CD4-positive, CD25-positive, alpha-beta regulatory T cell (primary cell): Measurements from ENCODE around the gene LORICRIN. TPM values are rescaled to one million over a fixed set of nuclear protein-coding genes. Genes with fewer than 3 reads are reported as not detected.
"Not testable (repeated sequence)": the region's sequence is repeated elsewhere in the genome, so short reads cannot be mapped to it uniquely, and the experiment has no call there.

Experiments used
- ATAC-seq, 2 donors: fragments of 150-1000 bp; cut with Tn5 transposase; one replicate each; pipeline ENCODE4 v1.10.0; 2021; ENCODE audit warnings: low read depth in 2 of 2, moderate number of reproducible peaks in 2 of 2, moderate library complexity in 1 of 2
- DNase-seq, 3 donors: peaks; one replicate each; pipeline versions ENCODE4 v3.0.0 to v3.0.0-alpha.2; 2012 to 2022; ENCODE audit warnings: mixed read lengths in 1 of 3
- H3K27ac ChIP-seq: one replicate; pipeline ENCODE4 v1.7.0; 2013; ENCODE audit warnings: mild to moderate bottlenecking, low read length; ENCODE audit not compliant: insufficient read depth, poor library complexity, severe bottlenecking
- H3K27me3 ChIP-seq: one replicate; pipeline ENCODE4 v1.7.0; 2013; ENCODE audit warnings: low read length; ENCODE audit not compliant: control insufficient read depth, insufficient read depth
- H3K36me3 ChIP-seq: one replicate; pipeline ENCODE4 v1.7.0; 2013; ENCODE audit warnings: mild to moderate bottlenecking, low read length, moderate library complexity; ENCODE audit not compliant: control insufficient read depth, insufficient read depth
- H3K4me1 ChIP-seq: 2 replicates; pipeline ENCODE4 v1.7.0; 2013; ENCODE audit warnings: mild to moderate bottlenecking, low read length; ENCODE audit not compliant: insufficient read depth, control insufficient read depth, poor library complexity, severe bottlenecking
- H3K4me3 ChIP-seq: one replicate; pipeline ENCODE4 v1.7.0; 2013; ENCODE audit warnings: low read depth, mild to moderate bottlenecking, low read length, moderate library complexity
- H3K9me3 ChIP-seq, 2 experiments: 1 replicate in 1 of 2; 2 replicates in 1 of 2; pipeline ENCODE4 v1.7.0; 2013; ENCODE audit warnings: low read length in 2 of 2, mild to moderate bottlenecking in 1 of 2, moderate library complexity in 1 of 2; ENCODE audit not compliant: control insufficient read depth in 2 of 2
- H3K27ac Mint-ChIP-seq, 3 donors: one replicate each; pipeline ENCODE4 v1.8.0; 2020 to 2022; ENCODE audit warnings: mild to moderate bottlenecking in 3 of 3, mixed read lengths in 3 of 3, moderate library complexity in 2 of 3
- H3K27me3 Mint-ChIP-seq: one replicate; pipeline ENCODE4 v1.8.0; 2022; ENCODE audit warnings: mild to moderate bottlenecking, mixed read lengths
- H3K36me3 Mint-ChIP-seq: one replicate; pipeline ENCODE4 v1.8.0; 2020; ENCODE audit warnings: mixed read lengths
- H3K4me1 Mint-ChIP-seq, 4 donors: one replicate each; pipeline ENCODE4 v1.8.0; 2020 to 2022; ENCODE audit warnings: mixed read lengths in 4 of 4, mild to moderate bottlenecking in 1 of 4
- H3K4me3 Mint-ChIP-seq, 4 donors: one replicate each; pipeline ENCODE4 v1.8.0; 2020 to 2022; ENCODE audit warnings: mild to moderate bottlenecking in 4 of 4, mixed read lengths in 4 of 4, moderate library complexity in 3 of 4
- H3K9me3 Mint-ChIP-seq, 7 donors: one replicate each; pipeline ENCODE4 v1.8.0; 2020 to 2022; ENCODE audit warnings: mixed read lengths in 7 of 7, mild to moderate bottlenecking in 3 of 7, moderate library complexity in 2 of 7
- polyA plus RNA-seq, 4 donors: library from polyadenylated mRNA; unstranded; fragments of 300-500 nt; fragmentation: Illumina TruSeq; gene quantifications; one replicate each; pipeline ENCODE4 v1.2.3, GENCODE V29; 2021
- total RNA-seq: library from RNA; stranded (reverse); gene quantifications from one replicate; pipeline ENCODE4 v1.2.3, GENCODE V29; 2022

LORICRIN gene
- total and polyA plus RNA-seq, 5 donors from 2014 or later: not detected

DNA sequence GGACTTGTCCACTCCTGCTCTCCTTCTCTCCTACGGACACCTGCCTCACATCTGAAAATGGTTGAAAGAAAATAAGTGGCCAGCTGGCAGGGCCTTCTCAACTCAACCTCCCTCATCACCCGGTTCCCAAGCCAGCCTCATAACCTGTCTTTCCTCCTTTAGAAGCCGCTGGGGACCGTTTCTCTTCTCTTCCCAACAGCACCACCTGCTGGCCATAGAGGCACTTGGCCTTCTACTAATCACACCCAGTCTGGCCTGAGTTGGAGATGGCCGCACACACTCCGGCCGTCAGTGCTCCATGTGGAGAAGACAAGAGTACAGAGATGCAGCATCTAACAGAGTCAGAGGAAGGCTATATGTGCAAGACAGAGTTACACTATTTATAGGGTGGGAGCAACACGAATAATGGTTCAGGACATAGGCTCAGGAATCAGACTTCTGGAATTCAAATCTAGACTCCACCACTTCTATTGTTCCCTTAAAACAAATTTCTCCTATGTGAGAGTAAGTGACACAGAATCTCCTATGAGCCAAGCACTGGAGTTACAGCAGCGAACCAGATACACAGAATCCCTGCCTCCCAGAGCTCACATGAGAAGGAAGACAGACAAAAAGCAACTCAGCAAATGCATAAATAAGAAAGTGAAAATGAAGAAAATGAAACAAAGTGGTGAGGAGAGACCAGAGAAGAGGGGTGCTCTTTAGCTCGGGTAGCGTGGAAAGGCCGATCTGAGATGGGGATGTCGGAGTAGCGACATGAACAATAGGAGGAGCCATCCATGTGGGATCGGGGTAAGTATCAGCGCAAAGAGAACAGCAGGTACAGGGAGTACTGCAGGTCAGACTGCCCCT is 36.2 kb upstream of the LORICRIN start:
- not testable (repeated sequence) for H3K9me3 Mint-ChIP-seq, H3K36me3 Mint-ChIP-seq, H3K4me1 ChIP-seq, H3K36me3 ChIP-seq, H3K4me3 Mint-ChIP-seq, H3K4me3 ChIP-seq, H3K4me1 Mint-ChIP-seq, H3K27ac ChIP-seq, H3K9me3 ChIP-seq, H3K27me3 ChIP-seq, H3K27ac Mint-ChIP-seq
- DNase-seq (peak; percentile 9 to 43 (median 26)), ATAC-seq (peak in 1 of 2 donors; percentile 37)
- peaks cover 22% of the 10 kb centered on the region for H3K27me3 Mint-ChIP-seq

DNA sequence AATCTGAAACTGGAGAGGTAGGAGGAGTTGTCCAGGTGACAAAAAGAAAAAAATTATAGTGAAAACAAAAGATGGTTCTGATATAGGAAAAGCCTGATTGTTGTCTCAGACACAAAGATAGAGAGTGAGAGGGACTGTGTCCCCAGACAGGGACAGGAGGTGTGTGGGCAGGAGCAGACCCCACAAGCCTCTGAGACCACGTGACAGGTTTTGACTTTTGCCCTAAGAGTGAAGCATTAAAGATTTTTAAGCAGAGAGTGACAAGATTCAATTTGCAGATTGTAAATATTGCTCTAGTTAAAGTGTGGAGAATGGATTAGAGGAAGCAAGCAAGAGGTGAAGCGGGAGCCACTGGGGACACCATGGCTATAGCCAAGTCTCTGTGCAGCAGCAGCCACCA is 31.7 kb upstream of the LORICRIN start:
- peaks cover 14% of the 10 kb centered on the region for H3K27me3 Mint-ChIP-seq
- DNase-seq (no peak), ATAC-seq (no peak)
- no peaks in the 10 kb centered on the region for H3K9me3 ChIP-seq
- H3K4me1 ChIP-seq: no peaks in the 10 kb centered on the region
- H3K4me3 ChIP-seq: no peak overlapping the region
- peaks cover 0 to 1% (median 0%) of the 10 kb centered on the region in 7 donors for H3K9me3 Mint-ChIP-seq
- no peaks in the 10 kb centered on the region for H3K36me3 ChIP-seq
- no peaks in the 10 kb centered on the region for H3K36me3 Mint-ChIP-seq
- H3K27me3 ChIP-seq: peaks cover 8% of the 10 kb centered on the region
- H3K4me1 Mint-ChIP-seq: peaks cover 0 to 2% (median 0%) of the 10 kb centered on the region in 4 donors
- H3K27ac Mint-ChIP-seq: no peak overlapping the region
- H3K4me3 Mint-ChIP-seq: no peak overlapping the region
- H3K27ac ChIP-seq: no peak overlapping the region

DNA sequence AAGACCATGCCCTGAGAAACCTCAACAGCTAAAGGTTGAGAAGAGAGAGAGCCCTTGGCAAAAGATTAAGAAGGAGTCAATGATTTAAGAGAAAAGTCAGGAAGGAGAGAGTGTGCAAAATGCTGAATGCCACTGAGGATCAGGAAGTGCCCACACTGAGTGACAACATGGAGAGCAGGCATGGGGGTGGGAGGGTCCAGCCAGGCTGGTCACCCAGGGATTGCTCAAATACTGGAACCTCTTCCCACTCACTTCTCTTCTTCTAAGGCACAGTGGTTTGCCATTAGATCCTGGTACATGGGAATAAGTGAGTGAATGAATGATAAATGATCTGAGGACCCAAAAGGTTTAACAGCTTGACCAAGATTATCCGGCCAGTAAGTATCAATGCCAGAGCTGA is 31.0 kb upstream of the LORICRIN start:
- Histone ChIP-seq H3K27me3 (peaks cover 8% of the 10 kb centered on the region), H3K4me3 (no peak overlapping the region), H3K4me1 (no peaks in the 10 kb centered on the region), H3K27ac (no peak overlapping the region), H3K9me3 (no peaks in the 10 kb centered on the region), H3K36me3 (no peaks in the 10 kb centered on the region)
- H3K27ac Mint-ChIP-seq: no peak overlapping the region
- H3K27me3 Mint-ChIP-seq: peaks cover 9% of the 10 kb centered on the region
- DNase-seq (no peak), ATAC-seq (no peak)
- peaks cover 0 to 1% (median 0%) of the 10 kb centered on the region in 7 donors for H3K9me3 Mint-ChIP-seq
- H3K4me1 Mint-ChIP-seq: no peaks in the 10 kb centered on the region
- H3K4me3 Mint-ChIP-seq: no peak overlapping the region
- no peaks in the 10 kb centered on the region for H3K36me3 Mint-ChIP-seq

DNA sequence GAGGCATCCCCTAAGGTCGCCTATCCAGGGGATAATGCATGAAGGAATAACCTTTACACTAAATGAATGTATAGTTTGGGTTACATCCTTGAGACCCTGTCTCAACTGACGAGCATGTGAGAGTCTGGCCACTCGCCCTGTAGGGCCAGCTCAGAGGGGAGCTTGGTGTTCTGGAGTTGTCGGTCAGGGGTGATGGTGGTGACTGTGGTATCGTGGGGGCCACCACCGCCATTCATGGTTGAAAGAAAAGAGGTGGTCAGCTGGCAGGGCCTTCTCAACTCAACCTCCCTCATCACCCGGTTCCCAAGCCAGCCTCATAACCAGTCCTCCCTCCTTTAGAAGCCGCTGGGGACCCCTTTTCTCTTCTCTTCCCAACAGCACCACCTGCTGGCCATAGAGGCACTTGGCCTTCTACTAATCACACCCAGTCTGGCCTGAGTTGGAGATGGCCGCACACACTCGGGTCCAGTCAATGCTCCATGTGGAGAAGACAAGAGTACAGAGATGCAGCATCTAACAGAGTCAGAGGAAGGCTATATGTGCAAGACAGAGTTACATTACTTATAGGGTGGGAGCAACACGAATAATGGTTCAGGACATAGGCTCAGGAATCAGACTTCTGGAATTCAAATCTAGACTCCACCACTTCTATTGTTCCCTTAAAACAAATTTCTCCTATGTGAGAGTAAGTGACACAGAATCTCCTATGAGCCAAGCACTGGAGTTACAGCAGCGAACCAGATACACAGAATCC is 30.2 kb upstream of the LORICRIN start:
- H3K4me1 ChIP-seq, H3K4me3 ChIP-seq, H3K9me3 Mint-ChIP-seq, H3K27me3 Mint-ChIP-seq, H3K4me1 Mint-ChIP-seq, DNase-seq, ATAC-seq, H3K27me3 ChIP-seq, H3K4me3 Mint-ChIP-seq, H3K27ac ChIP-seq, H3K36me3 Mint-ChIP-seq, H3K27ac Mint-ChIP-seq, H3K9me3 ChIP-seq, H3K36me3 ChIP-seq: not testable (repeated sequence)

DNA sequence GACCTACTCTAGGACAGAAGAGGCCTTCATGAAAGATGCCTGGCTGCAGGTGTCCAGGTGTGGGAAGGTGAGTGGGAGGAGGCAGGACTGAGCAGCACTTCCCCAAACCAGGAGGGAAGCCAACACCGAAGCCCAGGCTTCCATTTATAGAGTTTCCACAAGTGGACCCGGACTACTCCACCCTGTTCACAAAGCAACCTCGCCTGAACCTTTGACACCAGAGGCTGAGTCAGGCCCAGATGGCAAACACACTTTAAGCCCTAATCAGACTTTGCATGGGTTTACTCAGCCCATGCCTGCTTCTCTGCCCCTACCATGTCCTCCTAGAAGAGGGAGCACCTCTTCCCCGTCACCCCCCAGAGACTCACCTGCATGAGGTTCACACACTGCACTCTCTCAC is 28.1 kb upstream of the LORICRIN start:
- no peak for ATAC-seq
- H3K4me3 ChIP-seq: no peak overlapping the region
- H3K27ac Mint-ChIP-seq: no peak overlapping the region
- no peaks in the 10 kb centered on the region for H3K4me1 ChIP-seq
- peaks cover 5% of the 10 kb centered on the region for H3K27me3 ChIP-seq
- H3K27me3 Mint-ChIP-seq: peaks cover 10% of the 10 kb centered on the region
- DNase-seq: no peak
- no peaks in the 10 kb centered on the region for H3K36me3 Mint-ChIP-seq
- H3K4me1 Mint-ChIP-seq: no peaks in the 10 kb centered on the region
- no peak overlapping the region for H3K4me3 Mint-ChIP-seq
- H3K27ac ChIP-seq: no peak overlapping the region
- H3K9me3 Mint-ChIP-seq: peaks cover 0 to 1% (median 0%) of the 10 kb centered on the region in 7 donors
- H3K9me3 ChIP-seq: no peaks in the 10 kb centered on the region
- no peaks in the 10 kb centered on the region for H3K36me3 ChIP-seq

DNA sequence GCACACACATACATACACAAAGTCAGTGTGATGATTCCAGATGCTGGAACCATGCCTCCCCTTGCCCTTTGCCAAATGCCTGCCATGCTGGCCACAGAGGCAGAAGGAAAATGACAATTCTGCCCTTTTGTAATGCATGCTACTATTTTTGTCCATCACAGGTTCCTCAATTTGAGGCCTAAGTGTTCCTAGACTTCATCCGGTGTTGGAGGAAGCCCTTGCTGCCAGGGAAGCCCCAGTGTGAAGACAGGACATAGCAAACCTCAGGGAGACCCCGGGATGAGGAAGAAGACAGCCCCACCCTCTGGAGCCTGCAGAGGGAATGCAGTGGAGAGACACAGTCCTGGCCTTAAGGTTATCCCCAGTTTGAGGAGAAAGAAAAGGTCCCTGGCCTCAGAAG is 27.7 kb upstream of the LORICRIN start:
- Mint-ChIP-seq H3K4me3 (no peak overlapping the region), H3K9me3 (peaks cover 0 to 1% (median 0%) of the 10 kb centered on the region in 7 donors), H3K27ac (no peak overlapping the region), H3K4me1 (no peaks in the 10 kb centered on the region), H3K27me3 (peaks cover 10% of the 10 kb centered on the region), H3K36me3 (no peaks in the 10 kb centered on the region)
- no peak overlapping the region for H3K27ac ChIP-seq
- H3K4me1 ChIP-seq: no peaks in the 10 kb centered on the region
- no peaks in the 10 kb centered on the region for H3K36me3 ChIP-seq
- peaks cover 4% of the 10 kb centered on the region for H3K27me3 ChIP-seq
- H3K9me3 ChIP-seq: no peaks in the 10 kb centered on the region
- ATAC-seq: no peak
- no peak overlapping the region for H3K4me3 ChIP-seq
- no peak for DNase-seq

DNA sequence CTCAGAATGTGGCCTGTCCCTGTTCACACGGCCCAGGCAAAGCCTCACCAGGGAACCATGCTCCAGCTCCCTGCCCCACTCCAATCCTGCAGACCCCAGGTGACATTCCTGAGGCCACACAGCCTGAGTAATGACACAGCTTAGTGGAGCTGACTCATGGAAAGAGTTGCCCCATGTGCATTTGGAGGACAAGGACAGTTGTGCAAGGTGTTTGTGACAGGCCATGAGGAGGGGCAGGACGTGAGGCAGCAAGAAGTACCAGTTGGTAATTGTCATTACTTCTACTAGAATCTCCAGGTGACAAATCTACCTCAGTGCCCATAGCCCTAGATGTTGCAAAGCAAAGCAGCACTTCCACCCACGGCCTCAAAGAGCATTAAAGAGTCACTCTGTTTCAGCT is 26.9 kb upstream of the LORICRIN start:
- Mint-ChIP-seq H3K27me3 (peaks cover 10% of the 10 kb centered on the region), H3K36me3 (no peaks in the 10 kb centered on the region), H3K4me3 (no peak overlapping the region), H3K9me3 (peaks cover 0 to 1% (median 0%) of the 10 kb centered on the region in 7 donors), H3K27ac (no peak overlapping the region), H3K4me1 (no peaks in the 10 kb centered on the region)
- DNase-seq (no peak), ATAC-seq (no peak)
- Histone ChIP-seq H3K27ac (no peak overlapping the region), H3K27me3 (peaks cover 4% of the 10 kb centered on the region), H3K4me3 (no peak overlapping the region), H3K9me3 (no peaks in the 10 kb centered on the region), H3K4me1 (no peaks in the 10 kb centered on the region), H3K36me3 (no peaks in the 10 kb centered on the region)
